ENCODE data around the gene KRTAP5-10.
"Not testable (repeated sequence)": the region's sequence is repeated elsewhere in the genome, so short reads cannot be mapped to it uniquely, and the experiment has no call there.

Gene KRTAP5-10

DNA sequence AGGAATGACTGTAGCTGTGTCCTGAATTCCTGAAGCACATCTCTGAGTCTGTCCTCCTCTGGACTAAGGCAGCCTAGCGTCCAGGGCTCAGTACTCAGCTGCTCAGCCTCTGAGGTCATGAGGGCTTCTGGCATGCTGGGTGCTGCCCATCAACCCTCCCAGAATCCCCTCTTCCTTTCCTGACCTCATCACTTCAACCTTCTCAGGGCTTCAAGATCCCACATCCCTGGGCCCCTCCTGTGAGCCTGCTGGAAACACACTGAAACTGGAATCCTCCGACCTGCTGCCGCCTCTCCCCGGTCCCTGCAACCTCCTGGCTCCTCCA lies 26.7 kb upstream of the KRTAP5-10 start:
- TF ChIP-seq CTCF (IDR thresholded peaks at IDR 0.05; ENCODE audit: borderline replicate concordance, control extremely low read depth, extremely low read depth, insufficient read depth, missing control alignments), result no peak
- DNase-seq (ENCODE audit: low spot score), result no peak
- in situ Hi-C loops (cut with MboI; ENCODE audit: low sequenced_read_pairs, unreplicated experiment), result no loop called here

GRCh38 chr11:71539017-71539416 lies 26.3 kb upstream of the KRTAP5-10 start:
- TF ChIP-seq CTCF (IDR thresholded peaks at IDR 0.05; ENCODE audit: borderline replicate concordance, control extremely low read depth, extremely low read depth, insufficient read depth, missing control alignments), result no peak
- no peak for DNase-seq (ENCODE audit: low spot score)
- in situ Hi-C loops (cut with MboI; ENCODE audit: low sequenced_read_pairs, unreplicated experiment), result no loop called here

DNA sequence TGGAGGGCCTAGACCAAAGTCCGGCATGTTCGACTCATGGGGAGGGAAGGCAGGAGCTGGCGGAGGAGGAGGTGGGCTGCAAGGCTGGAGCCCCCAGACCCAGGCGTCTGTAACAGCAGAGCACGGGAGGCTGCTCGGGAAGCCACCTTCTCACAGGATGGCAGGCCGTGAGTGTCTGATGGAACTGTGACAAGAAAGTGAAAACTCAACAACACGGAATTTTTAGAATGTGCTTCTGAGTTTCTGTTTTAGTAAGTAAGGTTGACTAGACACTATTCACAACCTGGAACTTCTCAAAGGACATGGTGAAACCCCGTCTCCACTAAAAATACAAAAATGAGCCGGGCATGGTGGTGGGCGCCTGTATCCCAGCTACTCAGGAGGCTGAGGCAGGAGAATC lies 25.4 kb upstream of the KRTAP5-10 start:
- DNase-seq (ENCODE audit: low spot score), result peak; percentile 68
- in situ Hi-C loops (cut with MboI; ENCODE audit: low sequenced_read_pairs, unreplicated experiment), result not testable (repeated sequence)

DNA sequence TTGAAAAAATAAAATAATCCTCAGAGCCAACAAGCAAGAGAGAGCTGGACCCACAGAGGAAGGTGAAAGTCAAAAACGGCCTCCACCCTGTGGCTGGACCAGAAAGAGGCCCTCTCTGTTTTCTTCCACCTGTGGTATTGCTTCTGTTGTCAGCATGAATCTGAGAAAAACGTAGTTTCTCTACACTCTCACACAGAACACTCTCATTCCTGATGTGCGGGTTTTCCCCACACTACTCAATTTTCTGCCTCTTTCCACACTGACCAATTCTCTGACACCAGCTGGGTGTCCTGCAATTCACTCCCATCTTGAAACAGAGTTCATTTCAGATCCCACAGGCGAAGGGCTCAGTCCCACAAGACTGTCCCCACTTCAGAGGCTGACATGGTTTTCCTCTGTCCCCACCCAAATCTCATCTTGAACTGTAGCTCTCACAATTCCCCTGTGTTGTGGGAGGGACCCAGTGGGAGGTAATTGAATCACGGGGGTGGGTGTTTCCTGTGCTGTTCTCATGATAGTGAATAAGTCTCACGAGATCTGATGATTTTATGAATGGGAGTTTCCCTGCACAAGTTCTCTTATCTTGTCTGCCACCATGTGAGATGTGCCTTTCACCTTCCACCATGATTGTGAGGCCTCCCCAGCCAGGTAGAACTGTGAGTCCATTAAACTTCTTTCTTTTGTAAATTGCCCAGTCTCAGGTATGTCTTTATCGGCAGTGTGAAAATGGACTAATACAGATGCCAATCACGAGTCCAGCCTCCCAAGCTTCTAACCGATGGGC lies 24.6 kb upstream of the KRTAP5-10 start:
- DNase-seq (ENCODE audit: low spot score), result peak; percentile 60
- in situ Hi-C loops (cut with MboI; ENCODE audit: low sequenced_read_pairs, unreplicated experiment), result not testable (repeated sequence)

GRCh38 chr11:71542382-71542781 lies 23.0 kb upstream of the KRTAP5-10 start:
- in situ Hi-C loops (cut with MboI; ENCODE audit: low sequenced_read_pairs, unreplicated experiment), result no loop called here
- TF ChIP-seq CTCF (IDR thresholded peaks at IDR 0.05; ENCODE audit: borderline replicate concordance, control extremely low read depth, extremely low read depth, insufficient read depth, missing control alignments), result no peak
- DNase-seq (ENCODE audit: low spot score), result no peak

GRCh38 chr11:71542879-71543777 lies 22.2 kb upstream of the KRTAP5-10 start:
- no peak for TF ChIP-seq CTCF (IDR thresholded peaks at IDR 0.05; ENCODE audit: borderline replicate concordance, control extremely low read depth, extremely low read depth, insufficient read depth, missing control alignments)
- no peak for DNase-seq (ENCODE audit: low spot score)
- in situ Hi-C loops (cut with MboI; ENCODE audit: low sequenced_read_pairs, unreplicated experiment), result no loop called here

GRCh38 chr11:71543866-71544265 lies 21.5 kb upstream of the KRTAP5-10 start:
- TF ChIP-seq CTCF (IDR thresholded peaks at IDR 0.05; ENCODE audit: borderline replicate concordance, control extremely low read depth, extremely low read depth, insufficient read depth, missing control alignments), result no peak
- DNase-seq (ENCODE audit: low spot score), result no peak
- in situ Hi-C loops (cut with MboI; ENCODE audit: low sequenced_read_pairs, unreplicated experiment), result no loop called here

Data from GM13976 (cell line).